Activated CD4-positive, alpha-beta T cell treated with anti-CD3 and anti-CD28 coated beads for 4 hours (primary cell): ENCODE measurements around the gene HOXC10.

Source experiments
- DNase-seq, 2 donors: peaks; one replicate each; pipeline ENCODE4 v3.0.0-alpha.2; 2020

Gene HOXC10

GRCh38 chr12:53984901-53985691, at the start of gene HOXC10:
Gene HOXC10 (plus strand): TSS chr12:53985146. CDS start chr12:53985260, 114 bp downstream.
- DNase-seq, result peak; percentile 65 to 76

GRCh38 chr12:53935383-53936341, 49.3 kb upstream of the HOXC10 start:
- DNase-seq, result no peak

GRCh38 chr12:53937099-53937498, 47.8 kb upstream of the HOXC10 start:
- no peak for DNase-seq

- DNase-seq, result no peak
Observed at GRCh38 chr12:53937596-53938325, 47.2 kb upstream of the HOXC10 start.

GRCh38 chr12:53938326-53939140, 46.4 kb upstream of the HOXC10 start, which contains the start of gene HOXC13:
Gene HOXC13 (plus strand): TSS chr12:53938831. CDS start chr12:53938907, 76 bp downstream.
- no peak for DNase-seq

GRCh38 chr12:53939141-53940108, 45.5 kb upstream of the HOXC10 start:
- DNase-seq, result no peak

- no peak for DNase-seq
Observed at GRCh38 chr12:53940443-53941014, 44.4 kb upstream of the HOXC10 start.

GRCh38 chr12:53941187-53941586, 43.8 kb upstream of the HOXC10 start:
- no peak for DNase-seq

- DNase-seq, result no peak
Observed at GRCh38 chr12:53941750-53942149, 43.2 kb upstream of the HOXC10 start.

- no peak for DNase-seq
Observed at GRCh38 chr12:53942467-53942997, 42.4 kb upstream of the HOXC10 start.

- DNase-seq, result no peak
Observed at GRCh38 chr12:53944209-53944608, 40.7 kb upstream of the HOXC10 start.

GRCh38 chr12:53944907-53945847, 39.8 kb upstream of the HOXC10 start:
- no peak for DNase-seq

- DNase-seq, result no peak
Observed at GRCh38 chr12:53947743-53948142, 37.2 kb upstream of the HOXC10 start.

GRCh38 chr12:53948650-53949593, 36.0 kb upstream of the HOXC10 start:
- no peak for DNase-seq

- no peak for DNase-seq
Observed at GRCh38 chr12:53949631-53950436, 35.1 kb upstream of the HOXC10 start.

GRCh38 chr12:53950437-53950773, 34.5 kb upstream of the HOXC10 start:
- DNase-seq, result no peak
